Esophagus squamous epithelium (tissue), 4 donors: ENCODE measurements around the gene ZNF480.

Experiments
- POLR2A ChIP-seq, 4 donors: fragments of 450-650 bp; IDR thresholded peaks; one replicate each; pipeline ENCODE4 v1.6.1; 2017; ENCODE audit warnings: antibody characterized with exemption in 4 of 4, mild to moderate bottlenecking in 4 of 4, moderate library complexity in 3 of 4
- TF ChIP-seq, protein P1 (sequence below), 6 experiments: fragments of 450-650 bp in 4 of 6; fragments of 200-600 bp in 2 of 6; sonication (generic) in 2 of 6; IDR thresholded peaks; one replicate each; pipeline ENCODE4 v1.5.1; 2016 to 2019; ENCODE audit warnings: antibody characterized with exemption in 6 of 6, mild to moderate bottlenecking in 4 of 6, moderate library complexity in 4 of 6

DNA sequence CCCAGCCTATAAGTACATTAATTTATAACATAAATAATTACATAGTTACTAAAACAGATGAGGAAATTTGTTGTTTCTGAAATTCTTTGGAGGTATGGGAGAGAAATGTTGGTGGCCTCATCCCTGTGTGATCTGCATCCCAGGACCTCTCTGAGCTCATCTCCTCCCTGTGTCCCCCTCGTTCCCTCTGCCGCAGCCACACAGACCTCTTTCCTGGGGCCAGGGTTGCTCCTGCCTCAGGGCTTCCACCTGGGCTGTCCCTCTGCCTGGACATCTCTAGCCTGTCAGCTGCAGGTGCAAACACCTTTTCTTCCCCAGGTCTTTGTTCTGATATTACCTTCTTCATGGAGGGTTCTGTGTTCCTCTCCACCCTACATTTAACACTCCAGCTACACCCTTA lies 23.7 kb upstream of the ZNF480 start:
- TF ChIP-seq, protein P1, sequence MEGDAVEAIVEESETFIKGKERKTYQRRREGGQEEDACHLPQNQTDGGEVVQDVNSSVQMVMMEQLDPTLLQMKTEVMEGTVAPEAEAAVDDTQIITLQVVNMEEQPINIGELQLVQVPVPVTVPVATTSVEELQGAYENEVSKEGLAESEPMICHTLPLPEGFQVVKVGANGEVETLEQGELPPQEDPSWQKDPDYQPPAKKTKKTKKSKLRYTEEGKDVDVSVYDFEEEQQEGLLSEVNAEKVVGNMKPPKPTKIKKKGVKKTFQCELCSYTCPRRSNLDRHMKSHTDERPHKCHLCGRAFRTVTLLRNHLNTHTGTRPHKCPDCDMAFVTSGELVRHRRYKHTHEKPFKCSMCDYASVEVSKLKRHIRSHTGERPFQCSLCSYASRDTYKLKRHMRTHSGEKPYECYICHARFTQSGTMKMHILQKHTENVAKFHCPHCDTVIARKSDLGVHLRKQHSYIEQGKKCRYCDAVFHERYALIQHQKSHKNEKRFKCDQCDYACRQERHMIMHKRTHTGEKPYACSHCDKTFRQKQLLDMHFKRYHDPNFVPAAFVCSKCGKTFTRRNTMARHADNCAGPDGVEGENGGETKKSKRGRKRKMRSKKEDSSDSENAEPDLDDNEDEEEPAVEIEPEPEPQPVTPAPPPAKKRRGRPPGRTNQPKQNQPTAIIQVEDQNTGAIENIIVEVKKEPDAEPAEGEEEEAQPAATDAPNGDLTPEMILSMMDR (IDR thresholded peaks at IDR 0.05): no peak
- no peak for TF ChIP-seq POLR2A (IDR thresholded peaks at IDR 0.05)
